Osteocyte (in vitro differentiated cells): ENCODE measurements around the gene SLC46A2. TPM values are rescaled to one million over a fixed set of nuclear protein-coding genes. Genes with fewer than 3 reads are reported as not detected.

Experiments
- DNase-seq: peaks from one replicate; pipeline ENCODE4 v3.0.0; 2021; ENCODE audit warnings: mixed read lengths; ENCODE audit not compliant: unreplicated experiment; ENCODE audit errors: extremely low spot score
- H3K27ac Mint-ChIP-seq: one replicate; pipeline ENCODE4 v1.8.0; 2021; ENCODE audit warnings: mild to moderate bottlenecking, mixed read lengths; ENCODE audit not compliant: unreplicated experiment
- H3K27me3 Mint-ChIP-seq: one replicate; pipeline ENCODE4 v1.8.0; 2021; ENCODE audit warnings: mixed read lengths; ENCODE audit not compliant: unreplicated experiment
- H3K36me3 Mint-ChIP-seq: one replicate; pipeline ENCODE4 v1.8.0; 2021; ENCODE audit warnings: mixed read lengths; ENCODE audit not compliant: unreplicated experiment
- H3K4me1 Mint-ChIP-seq: one replicate; pipeline ENCODE4 v1.8.0; 2021; ENCODE audit warnings: mixed read lengths; ENCODE audit not compliant: unreplicated experiment
- H3K4me3 Mint-ChIP-seq: one replicate; pipeline ENCODE4 v1.8.0; 2021; ENCODE audit warnings: mild to moderate bottlenecking, moderate library complexity, mixed read lengths; ENCODE audit not compliant: unreplicated experiment
- H3K9me3 Mint-ChIP-seq: one replicate; pipeline ENCODE4 v1.8.0; 2021; ENCODE audit warnings: mixed read lengths; ENCODE audit not compliant: unreplicated experiment
- total RNA-seq: library from RNA; stranded (reverse); gene quantifications from 2 replicates; pipeline ENCODE4 v1.2.1, GENCODE V29; 2021
- TF ChIP-seq, protein P1 (sequence below): fragments of 200-600 bp; sonication (generic); IDR thresholded peaks from 2 replicates; pipeline ENCODE4 v1.5.0; 2021; ENCODE audit warnings: antibody characterized with exemption, mild to moderate bottlenecking, moderate library complexity

SLC46A2 gene
- total RNA-seq, 1 donor from 2014 or later = not detected

DNA sequence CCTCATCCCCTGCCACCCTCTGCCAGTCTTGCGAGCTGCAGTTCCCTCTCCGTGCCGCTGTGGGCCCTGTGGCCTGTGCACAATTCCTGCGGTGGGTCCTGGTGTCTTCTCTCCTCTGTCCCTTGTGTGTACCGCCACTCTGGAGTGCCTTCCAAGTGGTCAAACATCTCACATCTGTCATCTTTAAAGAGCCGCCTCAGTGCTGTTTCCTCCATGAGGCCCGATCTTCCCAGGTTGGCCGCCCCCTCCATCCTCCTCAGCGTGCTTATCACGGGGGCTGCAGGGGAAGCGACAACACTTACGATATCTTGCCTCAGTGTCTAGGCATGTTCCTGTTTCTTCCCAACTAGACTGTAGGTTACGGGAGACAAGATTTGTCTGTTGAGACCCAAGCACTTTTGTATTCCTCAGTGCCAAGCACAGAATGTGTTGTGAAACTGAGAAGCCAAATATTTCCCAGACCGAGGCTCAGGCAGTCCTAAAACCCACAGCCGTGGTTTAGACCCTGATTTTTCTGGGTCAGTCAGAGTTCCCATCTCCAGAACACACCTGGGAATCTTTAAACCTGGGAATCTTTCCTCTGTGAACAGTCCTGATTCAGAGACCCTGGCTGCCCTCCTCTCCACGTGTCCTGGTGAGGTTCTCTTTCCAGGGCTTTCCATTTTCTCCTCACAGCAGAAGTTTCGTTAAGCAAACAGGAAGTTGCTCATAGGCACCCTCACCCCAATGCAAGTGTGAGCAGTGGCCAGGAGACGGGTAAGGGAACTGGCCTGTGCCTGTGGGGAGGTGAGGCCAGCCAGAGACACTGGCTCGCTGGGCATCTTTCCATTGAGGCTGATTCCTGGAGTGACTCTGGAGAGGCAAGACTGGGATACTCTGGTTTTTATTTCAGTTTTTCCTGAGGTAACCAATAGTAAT lies 28.8 kb downstream of the SLC46A2 start:
- no peaks in the 10 kb centered on the region for H3K27me3 Mint-ChIP-seq
- TF ChIP-seq, protein P1, sequence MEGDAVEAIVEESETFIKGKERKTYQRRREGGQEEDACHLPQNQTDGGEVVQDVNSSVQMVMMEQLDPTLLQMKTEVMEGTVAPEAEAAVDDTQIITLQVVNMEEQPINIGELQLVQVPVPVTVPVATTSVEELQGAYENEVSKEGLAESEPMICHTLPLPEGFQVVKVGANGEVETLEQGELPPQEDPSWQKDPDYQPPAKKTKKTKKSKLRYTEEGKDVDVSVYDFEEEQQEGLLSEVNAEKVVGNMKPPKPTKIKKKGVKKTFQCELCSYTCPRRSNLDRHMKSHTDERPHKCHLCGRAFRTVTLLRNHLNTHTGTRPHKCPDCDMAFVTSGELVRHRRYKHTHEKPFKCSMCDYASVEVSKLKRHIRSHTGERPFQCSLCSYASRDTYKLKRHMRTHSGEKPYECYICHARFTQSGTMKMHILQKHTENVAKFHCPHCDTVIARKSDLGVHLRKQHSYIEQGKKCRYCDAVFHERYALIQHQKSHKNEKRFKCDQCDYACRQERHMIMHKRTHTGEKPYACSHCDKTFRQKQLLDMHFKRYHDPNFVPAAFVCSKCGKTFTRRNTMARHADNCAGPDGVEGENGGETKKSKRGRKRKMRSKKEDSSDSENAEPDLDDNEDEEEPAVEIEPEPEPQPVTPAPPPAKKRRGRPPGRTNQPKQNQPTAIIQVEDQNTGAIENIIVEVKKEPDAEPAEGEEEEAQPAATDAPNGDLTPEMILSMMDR = no peak
- H3K9me3 Mint-ChIP-seq = no peaks in the 10 kb centered on the region
- no peak for DNase-seq
- H3K27ac Mint-ChIP-seq = no peak overlapping the region
- no peak overlapping the region for H3K4me3 Mint-ChIP-seq
- H3K36me3 Mint-ChIP-seq = peaks cover 12% of the 10 kb centered on the region
- peaks cover 3% of the 10 kb centered on the region for H3K4me1 Mint-ChIP-seq

DNA sequence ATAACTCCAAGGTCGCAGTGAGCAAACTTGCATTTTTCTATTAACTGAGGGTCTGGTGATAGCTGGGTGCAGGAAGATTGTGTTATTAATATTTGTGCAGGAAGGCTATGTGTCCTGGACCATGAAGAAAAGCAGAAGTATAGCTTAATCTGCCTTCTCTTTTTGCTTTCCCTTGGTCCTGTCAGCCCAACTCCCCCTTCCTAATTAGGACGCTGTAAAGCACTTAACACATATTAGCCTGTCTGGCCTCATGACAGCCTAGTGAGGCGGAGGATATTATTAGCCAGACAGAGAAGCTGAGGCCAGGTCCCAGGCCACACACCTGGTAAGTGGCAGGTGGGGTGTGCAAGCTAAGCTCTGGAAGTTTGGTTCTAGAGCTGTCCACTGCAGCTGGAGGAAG lies 29.5 kb downstream of the SLC46A2 start:
- Mint-ChIP-seq H3K36me3 (peaks cover 12% of the 10 kb centered on the region), H3K4me1 (peaks cover 3% of the 10 kb centered on the region), H3K9me3 (no peaks in the 10 kb centered on the region), H3K27me3 (no peaks in the 10 kb centered on the region), H3K27ac (no peak overlapping the region), H3K4me3 (no peak overlapping the region)
- TF ChIP-seq, protein P1 = no peak
- no peak for DNase-seq

DNA sequence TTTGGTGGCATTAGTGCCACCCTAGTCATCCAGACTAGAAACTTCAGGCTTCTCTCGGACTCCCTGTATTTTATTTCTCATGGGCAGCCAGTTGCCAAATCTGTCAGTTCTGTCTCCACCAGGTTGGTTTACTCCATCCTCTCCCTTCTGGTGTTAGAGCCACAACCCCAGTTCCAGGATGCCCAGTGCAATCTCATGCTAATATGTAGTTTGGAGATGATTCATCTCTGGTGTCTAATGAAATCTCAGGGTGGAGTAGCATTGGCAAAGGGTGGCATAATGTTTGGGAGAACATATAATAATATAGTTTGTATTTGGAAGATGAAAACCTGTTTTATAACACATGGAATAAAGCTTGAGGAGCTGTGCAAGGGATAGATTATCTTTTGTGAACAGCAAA lies 30.2 kb downstream of the SLC46A2 start:
- Mint-ChIP-seq H3K9me3 (no peaks in the 10 kb centered on the region), H3K27ac (no peak overlapping the region), H3K4me3 (no peak overlapping the region)

DNA sequence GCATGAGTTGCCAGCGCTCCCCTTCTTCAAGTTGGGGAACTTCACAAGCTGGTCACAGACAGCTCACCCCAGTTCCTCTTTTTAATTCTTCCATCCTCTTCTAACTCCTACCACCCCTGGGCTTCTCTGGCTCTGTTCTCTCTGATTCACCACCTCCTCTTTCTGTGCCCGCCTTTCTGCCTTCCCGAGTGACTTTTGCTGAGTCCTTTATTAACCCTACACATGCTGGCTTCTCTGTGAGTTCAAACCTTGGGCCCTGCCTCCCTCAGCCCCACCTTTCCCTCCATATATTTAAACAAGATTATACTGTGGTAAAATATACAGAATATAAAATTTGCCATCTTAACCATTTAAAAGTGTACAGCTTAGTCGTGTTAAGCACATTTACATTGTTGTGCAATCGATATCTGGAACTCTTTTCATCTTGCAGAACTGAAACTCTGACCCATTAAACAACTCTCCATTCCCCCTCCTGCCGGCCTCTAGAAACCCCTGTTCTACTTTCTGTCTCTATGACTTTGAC lies 32.0 kb downstream of the SLC46A2 start:
- H3K4me3 Mint-ChIP-seq = no peak overlapping the region
- H3K4me1 Mint-ChIP-seq = peaks cover 3% of the 10 kb centered on the region
- H3K36me3 Mint-ChIP-seq = peaks cover 6% of the 10 kb centered on the region
- H3K27ac Mint-ChIP-seq = no peak overlapping the region
- TF ChIP-seq, protein P1 = no peak
- no peak for DNase-seq
- H3K9me3 Mint-ChIP-seq = no peaks in the 10 kb centered on the region
- no peaks in the 10 kb centered on the region for H3K27me3 Mint-ChIP-seq

More for the DNA sequence above, 30.2 kb downstream of the SLC46A2 start:
- Mint-ChIP-seq H3K4me1 (peaks cover 3% of the 10 kb centered on the region), H3K36me3 (peaks cover 9% of the 10 kb centered on the region), H3K27me3 (no peaks in the 10 kb centered on the region)
- DNase-seq = no peak
- TF ChIP-seq, protein P1 = no peak

DNA sequence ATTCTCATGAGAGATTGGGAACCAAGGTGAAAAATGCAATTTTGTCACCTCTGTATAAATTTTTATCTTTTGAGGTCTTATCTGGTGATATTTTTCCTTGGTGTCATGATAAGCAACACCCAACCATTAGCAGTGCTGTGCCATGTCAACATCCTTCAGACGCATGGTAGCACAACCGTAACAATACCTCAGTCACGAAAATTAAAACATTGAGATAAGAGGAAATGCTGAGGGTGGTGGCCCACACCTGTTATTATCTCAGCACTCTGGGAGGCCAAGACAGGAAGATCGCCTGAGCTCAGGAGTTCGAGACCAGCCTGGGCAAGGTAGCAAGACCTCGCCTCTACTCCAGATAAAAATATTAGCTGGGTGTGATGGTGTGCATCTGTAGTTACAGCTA lies 32.7 kb downstream of the SLC46A2 start:
- Mint-ChIP-seq H3K4me3 (no peak overlapping the region), H3K4me1 (peaks cover 3% of the 10 kb centered on the region), H3K27me3 (no peaks in the 10 kb centered on the region), H3K27ac (no peak overlapping the region), H3K36me3 (peaks cover 10% of the 10 kb centered on the region), H3K9me3 (no peaks in the 10 kb centered on the region)
- TF ChIP-seq, protein P1 = no peak
- DNase-seq = no peak
